ENCODE results near the gene YARS1.

DNA sequence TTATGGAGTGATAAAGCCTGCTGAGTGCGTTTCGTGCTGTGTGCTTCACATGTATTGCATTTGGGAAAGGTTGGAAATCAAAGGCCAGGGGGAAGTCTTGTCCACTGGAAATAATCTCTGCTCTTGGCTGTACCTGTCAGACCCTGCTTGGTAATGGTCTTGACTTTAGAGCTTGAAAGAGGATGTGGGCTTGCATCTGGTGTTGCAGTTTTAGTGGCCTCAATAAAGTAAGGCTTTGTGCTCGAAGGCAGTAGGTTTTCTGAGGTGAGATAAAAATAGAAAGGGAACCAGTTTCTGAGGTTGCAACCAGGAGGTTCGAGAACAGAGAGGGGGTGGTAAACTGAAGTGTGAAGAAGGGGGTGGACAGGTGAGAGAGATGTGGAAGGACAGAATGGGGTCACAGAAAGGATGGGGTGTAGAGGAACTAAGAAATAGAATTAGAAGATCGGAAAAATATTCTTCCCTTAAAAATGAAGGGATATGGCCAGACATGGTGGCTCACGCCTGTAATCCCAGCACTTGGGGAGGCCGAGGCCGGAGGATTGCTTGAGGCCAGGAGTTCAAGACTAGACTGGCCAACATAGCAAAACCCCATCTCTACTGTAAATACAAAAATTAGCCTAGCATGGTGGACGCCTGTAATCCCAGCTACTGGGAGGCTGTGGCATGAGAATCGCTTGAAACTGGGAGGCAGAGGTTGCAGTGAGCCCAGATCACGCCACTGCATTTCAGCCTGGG is 1.8 kb upstream of the YARS1 start:
- TF ChIP-seq, protein P1, sequence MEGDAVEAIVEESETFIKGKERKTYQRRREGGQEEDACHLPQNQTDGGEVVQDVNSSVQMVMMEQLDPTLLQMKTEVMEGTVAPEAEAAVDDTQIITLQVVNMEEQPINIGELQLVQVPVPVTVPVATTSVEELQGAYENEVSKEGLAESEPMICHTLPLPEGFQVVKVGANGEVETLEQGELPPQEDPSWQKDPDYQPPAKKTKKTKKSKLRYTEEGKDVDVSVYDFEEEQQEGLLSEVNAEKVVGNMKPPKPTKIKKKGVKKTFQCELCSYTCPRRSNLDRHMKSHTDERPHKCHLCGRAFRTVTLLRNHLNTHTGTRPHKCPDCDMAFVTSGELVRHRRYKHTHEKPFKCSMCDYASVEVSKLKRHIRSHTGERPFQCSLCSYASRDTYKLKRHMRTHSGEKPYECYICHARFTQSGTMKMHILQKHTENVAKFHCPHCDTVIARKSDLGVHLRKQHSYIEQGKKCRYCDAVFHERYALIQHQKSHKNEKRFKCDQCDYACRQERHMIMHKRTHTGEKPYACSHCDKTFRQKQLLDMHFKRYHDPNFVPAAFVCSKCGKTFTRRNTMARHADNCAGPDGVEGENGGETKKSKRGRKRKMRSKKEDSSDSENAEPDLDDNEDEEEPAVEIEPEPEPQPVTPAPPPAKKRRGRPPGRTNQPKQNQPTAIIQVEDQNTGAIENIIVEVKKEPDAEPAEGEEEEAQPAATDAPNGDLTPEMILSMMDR (IDR thresholded peaks at IDR 0.05 in 4 of 5, conservative IDR thresholded peaks at IDR 0.05 in 1 of 5) = no peak
- TF ChIP-seq POLR2A (IDR thresholded peaks at IDR 0.05) = no peak
